HepG2 (cell line): ENCODE results near the gene LEMD1. TPM values are rescaled to one million over a fixed set of nuclear protein-coding genes. Genes with fewer than 3 reads are reported as not detected.
A peak's percentile ranks its signal among the peaks of the same experiment; 100 is the strongest.

Source experiments
- CHCHD3 ChIP-seq: sonication (generic); formaldehyde crosslinking; IDR thresholded peaks from 2 replicates; pipeline ENCODE4 v1.8.0; 2022; ENCODE audit warnings: mild to moderate bottlenecking, missing genetic modification reagents, moderate library complexity
- CREBL2 ChIP-seq: sonication (generic); formaldehyde crosslinking; IDR thresholded peaks from 2 replicates; pipeline ENCODE4 v1.8.1; 2023; ENCODE audit warnings: missing genetic modification reagents, mild to moderate bottlenecking, borderline replicate concordance
- CTCF ChIP-seq: sonication (generic); formaldehyde crosslinking; IDR thresholded peaks from 2 replicates; pipeline ENCODE4 v1.5.0; 2020; ENCODE audit warnings: mild to moderate bottlenecking, missing genetic modification reagents, moderate library complexity
- HMG20B ChIP-seq: conservative IDR thresholded peaks from 2 replicates; pipeline ENCODE4 v1.6.1; 2016; ENCODE audit warnings: missing genetic modification reagents, missing compliant biosample characterization
- PRDM4 ChIP-seq: sonication (generic); formaldehyde crosslinking; IDR thresholded peaks from 2 replicates; pipeline ENCODE4 v1.9.0; 2021; ENCODE audit warnings: missing genetic modification reagents, borderline replicate concordance
- RNF219 ChIP-seq: sonication (generic); formaldehyde crosslinking; IDR thresholded peaks from 2 replicates; pipeline ENCODE4 v1.5.0; 2020; ENCODE audit warnings: mild to moderate bottlenecking, missing genetic modification reagents
- ZNF18 ChIP-seq: sonication (generic); formaldehyde crosslinking; IDR thresholded peaks from 2 replicates; pipeline ENCODE4 v1.8.0; 2022; ENCODE audit warnings: mild to moderate bottlenecking, missing genetic modification reagents; ENCODE audit not compliant: insufficient replicate concordance
- ZNF407 ChIP-seq: sonication (generic); formaldehyde crosslinking; IDR thresholded peaks from one replicate; pipeline ENCODE4 v1.5.1; 2020; ENCODE audit warnings: mild to moderate bottlenecking, missing genetic modification reagents; ENCODE audit errors: not compliant biosample characterization
- ZNF850 ChIP-seq: sonication (generic); formaldehyde crosslinking; conservative IDR thresholded peaks from 2 replicates; pipeline ENCODE4 v1.9.0; 2021; ENCODE audit warnings: mild to moderate bottlenecking, missing genetic modification reagents
- polyA plus RNA-seq, 8 experiments: library from polyadenylated mRNA; depleted of rRNA in 3 of 8; stranded (reverse) in 7 of 8; unstranded in 1 of 8; fragments of >200 nt; fragmentation: Illumina TruSeq in 4 of 8; extraction: Trizol in 4 of 8; gene quantifications; 2 replicates each; pipeline versions ENCODE4 v1.2.1 to v1.2.3, GENCODE V29; 2011 to 2016; ENCODE audit warnings: low read depth in 4 of 8, missing spikeins in 1 of 8, mixed read lengths in 1 of 8; ENCODE audit not compliant: insufficient read depth in 1 of 8
- total RNA-seq, 5 experiments: library from RNA; depleted of rRNA; stranded (reverse); fragments of >200 nt; fragmentation: Illumina TruSeq; extraction: Trizol; gene quantifications; 2 replicates each; pipeline ENCODE4 v1.2.3, GENCODE V29; 2016; ENCODE audit warnings: low read depth in 1 of 5

The LEMD1 gene
- total and polyA plus RNA-seq, 2 of the 13 experiments (the other 11 are each of a cell fraction or from before 2014, with no cell fraction given) = 1.4 to 2.3 TPM

- TF ChIP-seq PRDM4 (no peak), HMG20B (CRISPR knock-in tag) (no peak), ZNF850 (CRISPR knock-in tag) (no peak), CHCHD3 (CRISPR knock-in tag) (no peak), RNF219 (CRISPR knock-in tag) (no peak), CREBL2 (CRISPR knock-in tag) (no peak), ZNF407 (CRISPR knock-in tag) (no peak), CTCF (0 out of 2 replicates have a peak, but pooled peaks have one; percentile 4), ZNF18 (CRISPR knock-in tag) (no peak)
These were observed 25.8 kb upstream of the LEMD1 start (continued) for GRCh38 chr1:205447457-205448341.
